ENCODE data around the gene LRIT1. TPM values are rescaled to one million over a fixed set of nuclear protein-coding genes. Genes with fewer than 3 reads are reported as not detected.

LRIT1 gene
- total RNA-seq, 1 donor from 2014 or later, result not detected

- peak overlapping the region; percentile 27 for H3K27ac Mint-ChIP-seq (ENCODE audit: unreplicated experiment)
- peak; percentile 2 for TF ChIP-seq CTCF (conservative IDR thresholded peaks at IDR 0.05)
- H3K27me3 Mint-ChIP-seq (ENCODE audit: low read depth), result peaks cover 6% of the 10 kb centered on the region
- H3K4me3 Mint-ChIP-seq, result no peak overlapping the region
- no peaks in the 10 kb centered on the region for H3K9me3 Mint-ChIP-seq
- no peak for DNase-seq (ENCODE audit: low read depth, low spot score)
- peaks cover 5% of the 10 kb centered on the region for H3K4me1 Mint-ChIP-seq
- no peaks in the 10 kb centered on the region for H3K36me3 Mint-ChIP-seq (ENCODE audit: low read depth)
These were observed 16.1 kb upstream of the LRIT1 start for GRCh38 chr10:84257343-84258020.

DNA sequence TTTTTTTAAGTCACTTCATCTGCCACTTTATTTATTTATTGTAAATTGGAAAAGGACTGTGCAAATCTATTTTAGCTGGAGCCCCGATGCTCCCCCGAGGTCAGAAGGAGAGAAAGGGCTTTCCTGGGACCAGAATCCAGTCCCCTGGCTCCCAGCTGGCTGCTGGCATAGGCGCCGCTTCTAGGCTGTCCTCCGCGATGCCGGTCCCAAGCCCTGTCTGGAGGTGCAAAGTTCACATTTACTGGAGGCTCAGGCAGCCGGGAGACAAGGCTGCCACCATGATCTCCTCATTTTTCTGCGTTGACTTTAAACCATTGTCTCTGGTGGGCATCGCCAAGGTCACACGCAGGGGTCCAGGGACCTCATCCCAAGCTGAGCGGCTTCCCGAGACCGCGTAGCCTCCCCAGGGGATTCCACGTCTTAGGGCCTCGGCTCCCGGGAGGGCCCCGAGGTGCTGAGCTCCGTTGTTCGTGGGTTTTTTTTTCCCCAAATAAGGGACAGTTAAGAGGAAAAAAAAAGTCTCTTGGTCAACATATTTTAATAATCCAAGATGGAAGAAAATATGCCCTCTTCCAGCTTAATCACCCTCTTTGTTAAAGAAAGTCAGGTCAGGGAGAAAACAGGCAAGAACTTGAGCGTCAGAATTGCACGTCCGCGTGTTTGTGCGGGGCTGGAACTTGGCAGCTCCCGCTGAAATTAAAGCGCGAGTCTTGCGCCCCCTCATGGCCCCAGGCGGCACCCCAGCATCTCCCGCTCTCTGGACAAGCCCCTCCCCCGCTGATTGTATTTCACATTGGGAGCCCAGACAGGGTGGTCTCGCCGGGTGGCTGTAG lies 15.4 kb upstream of the LRIT1 start:
- Mint-ChIP-seq H3K27ac (ENCODE audit: unreplicated experiment) (peak overlapping the region; percentile 27), H3K27me3 (ENCODE audit: low read depth) (peaks cover 6% of the 10 kb centered on the region), H3K9me3 (no peaks in the 10 kb centered on the region), H3K4me1 (peaks cover 5% of the 10 kb centered on the region), H3K4me3 (no peak overlapping the region), H3K36me3 (ENCODE audit: low read depth) (no peaks in the 10 kb centered on the region)
- peak; percentile 70 for TF ChIP-seq CTCF (conservative IDR thresholded peaks at IDR 0.05)
- DNase-seq (ENCODE audit: low read depth, low spot score), result peak; percentile 68

DNA sequence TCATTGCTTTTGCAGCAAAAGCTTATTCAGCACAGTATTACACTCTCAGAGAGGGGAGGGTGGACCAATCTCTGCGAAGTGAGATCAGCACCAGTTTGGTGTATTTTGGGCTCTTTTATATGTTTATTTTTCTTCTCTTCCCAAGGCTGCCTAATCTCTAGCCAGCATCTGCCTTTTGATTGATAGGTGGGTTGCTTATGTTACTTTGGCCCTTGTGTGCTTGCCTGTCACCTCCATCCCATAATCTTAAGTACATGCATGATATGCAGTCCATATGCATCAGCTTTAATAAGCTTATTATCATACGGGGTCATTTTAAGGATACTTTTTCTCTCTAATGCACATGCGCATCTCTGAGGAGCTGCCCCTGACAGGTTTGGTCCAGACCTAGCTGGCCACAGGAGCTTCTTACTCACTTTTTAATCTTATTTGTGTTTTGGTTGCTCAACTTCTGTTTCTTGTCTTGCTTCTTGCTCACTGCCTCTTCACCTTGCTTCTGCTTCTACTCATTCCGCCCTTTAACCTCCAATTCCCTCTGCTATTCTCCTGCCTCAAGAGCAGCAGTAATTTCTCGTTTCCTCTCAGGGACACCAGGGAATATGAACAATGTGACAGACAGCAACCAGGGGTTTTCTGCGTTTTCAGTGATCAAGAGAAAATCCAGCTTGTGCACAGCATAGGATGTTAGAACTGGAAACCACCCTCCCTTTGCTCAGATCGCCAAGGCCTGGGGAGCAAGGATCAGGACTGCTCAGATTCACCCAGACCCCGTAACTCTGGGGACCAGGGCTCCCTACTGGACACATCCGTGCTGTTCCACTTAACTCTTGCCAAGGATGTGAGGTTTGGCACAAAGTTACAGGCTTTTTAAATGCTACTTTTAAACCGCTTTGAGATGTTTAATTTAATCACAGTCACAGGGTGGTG lies 13.5 kb upstream of the LRIT1 start:
- no peak for TF ChIP-seq CTCF (conservative IDR thresholded peaks at IDR 0.05)

GRCh38 chr10:84248794-84249193 lies 7.4 kb upstream of the LRIT1 start:
- Mint-ChIP-seq H3K4me1 (peaks cover 23% of the 10 kb centered on the region), H3K4me3 (no peak overlapping the region), H3K27me3 (ENCODE audit: low read depth) (peaks cover 3% of the 10 kb centered on the region), H3K36me3 (ENCODE audit: low read depth) (no peaks in the 10 kb centered on the region), H3K9me3 (no peaks in the 10 kb centered on the region), H3K27ac (ENCODE audit: unreplicated experiment) (no peak overlapping the region)
- DNase-seq (ENCODE audit: low read depth, low spot score), result no peak
- no peak for TF ChIP-seq CTCF (conservative IDR thresholded peaks at IDR 0.05)

More for the DNA sequence above, 13.5 kb upstream of the LRIT1 start:
- no peaks in the 10 kb centered on the region for H3K36me3 Mint-ChIP-seq (ENCODE audit: low read depth)
- no peak overlapping the region for H3K4me3 Mint-ChIP-seq
- H3K4me1 Mint-ChIP-seq, result peaks cover 5% of the 10 kb centered on the region
- H3K27me3 Mint-ChIP-seq (ENCODE audit: low read depth), result peaks cover 6% of the 10 kb centered on the region
- no peak for DNase-seq (ENCODE audit: low read depth, low spot score)
- H3K27ac Mint-ChIP-seq (ENCODE audit: unreplicated experiment), result no peak overlapping the region
- no peaks in the 10 kb centered on the region for H3K9me3 Mint-ChIP-seq

GRCh38 chr10:84247496-84247895 lies 6.2 kb upstream of the LRIT1 start:
- no peak for DNase-seq (ENCODE audit: low read depth, low spot score)
- peaks cover 30% of the 10 kb centered on the region for H3K4me1 Mint-ChIP-seq
- no peak for TF ChIP-seq CTCF (conservative IDR thresholded peaks at IDR 0.05)
- H3K9me3 Mint-ChIP-seq, result no peaks in the 10 kb centered on the region
- H3K27me3 Mint-ChIP-seq (ENCODE audit: low read depth), result peaks cover 3% of the 10 kb centered on the region
- H3K4me3 Mint-ChIP-seq, result no peak overlapping the region
- H3K36me3 Mint-ChIP-seq (ENCODE audit: low read depth), result no peaks in the 10 kb centered on the region
- peak overlapping the region; percentile 57 for H3K27ac Mint-ChIP-seq (ENCODE audit: unreplicated experiment)
